ENCODE data around the gene TDRD7.

TDRD7 gene

GRCh38 chr9:97511655-97512427 lies 99.9 kb downstream of the TDRD7 start:
- DNase-seq, result no peak

- DNase-seq, result no peak
These were observed 101.2 kb downstream of the TDRD7 start for GRCh38 chr9:97512966-97513560.

GRCh38 chr9:97514531-97514930 lies 102.6 kb downstream of the TDRD7 start:
- no peak for DNase-seq

GRCh38 chr9:97515662-97516061 lies 103.8 kb downstream of the TDRD7 start:
- DNase-seq, result no peak

- no peak for DNase-seq
These were observed 104.2 kb downstream of the TDRD7 start for GRCh38 chr9:97516111-97516510.

- no peak for DNase-seq
These were observed 105.6 kb downstream of the TDRD7 start for GRCh38 chr9:97517331-97518089.

GRCh38 chr9:97518166-97518908 lies 106.4 kb downstream of the TDRD7 start:
- DNase-seq, result no peak

- no peak for DNase-seq
These were observed 107.0 kb downstream of the TDRD7 start for GRCh38 chr9:97518909-97519307.

- no peak for DNase-seq
These were observed 107.6 kb downstream of the TDRD7 start for GRCh38 chr9:97519441-97519970.

GRCh38 chr9:97521576-97522333 lies 109.9 kb downstream of the TDRD7 start:
- no peak for DNase-seq

- DNase-seq, result no peak
These were observed 112.5 kb downstream of the TDRD7 start for GRCh38 chr9:97524424-97524823.

- DNase-seq, result no peak
These were observed 113.6 kb downstream of the TDRD7 start for GRCh38 chr9:97525451-97525850.

GRCh38 chr9:97526895-97527575 lies 115.1 kb downstream of the TDRD7 start:
- no peak for DNase-seq

- no peak for DNase-seq
These were observed 116.0 kb downstream of the TDRD7 start for GRCh38 chr9:97527626-97528528.

GRCh38 chr9:97528529-97529230 lies 116.8 kb downstream of the TDRD7 start:
- no peak for DNase-seq

GRCh38 chr9:97529363-97530076 lies 117.6 kb downstream of the TDRD7 start:
- DNase-seq, result no peak

GRCh38 chr9:97531888-97532376 lies 120.0 kb downstream of the TDRD7 start:
- DNase-seq, result no peak

GRCh38 chr9:97534185-97534584 lies 122.3 kb downstream of the TDRD7 start:
- no peak for DNase-seq

Data from stimulated activated CD4-positive, alpha-beta T cell treated with anti-CD3 and anti-CD28 coated beads, Interleukin-4, amount 100 ng/mL, for 4 hours (primary cell).